DND-41 (cell line): ENCODE measurements around the gene MRPL3.

Experiments
- ATAC-seq: fragments of 200-7000 bp; cut with Tn5 transposase; 3 replicates; pipeline ENCODE4 v1.9.1; 2021; ENCODE audit warnings: low read depth; ENCODE audit not compliant: insufficient read depth
- DNase-seq: peaks from one replicate; pipeline ENCODE4 v3.0.0-alpha.2; 2020
- H2AFZ ChIP-seq: 2 replicates; pipeline ENCODE4 v1.6.0; 2012; ENCODE audit warnings: low read depth, low read length
- H3K27ac ChIP-seq: 2 replicates; pipeline ENCODE4 v1.5.1; 2012; ENCODE audit warnings: low read length, inconsistent platforms
- H3K27me3 ChIP-seq: fragments of 200-600 bp; sonication (generic); 2 replicates; pipeline ENCODE4 v1.6.0; 2012; ENCODE audit warnings: low read length, mild to moderate bottlenecking, inconsistent platforms; ENCODE audit not compliant: insufficient read depth, poor library complexity
- H3K36me3 ChIP-seq: 2 replicates; pipeline ENCODE4 v1.5.1; 2012; ENCODE audit warnings: low read length, inconsistent platforms; ENCODE audit not compliant: insufficient read depth
- H3K4me1 ChIP-seq: 2 replicates; pipeline ENCODE4 v1.5.1; 2012; ENCODE audit warnings: mild to moderate bottlenecking, low read length; ENCODE audit not compliant: insufficient read depth
- H3K4me2 ChIP-seq: 2 replicates; pipeline ENCODE4 v1.6.0; 2012; ENCODE audit warnings: mild to moderate bottlenecking, moderate library complexity, low read length, inconsistent platforms; ENCODE audit not compliant: insufficient read depth
- H3K4me3 ChIP-seq, 2 experiments: fragments of 200-600 bp in 1 of 2; shearing (Covaris generic) in 1 of 2; 2 replicates each; pipeline ENCODE4 v1.5.1; 2012 to 2016; ENCODE audit warnings: inconsistent platforms in 2 of 2, low read length in 2 of 2, mild to moderate bottlenecking in 2 of 2, low read depth in 1 of 2, moderate library complexity in 1 of 2
- H3K79me2 ChIP-seq: 2 replicates; pipeline ENCODE4 v1.6.0; 2012; ENCODE audit warnings: low read length, inconsistent platforms; ENCODE audit not compliant: insufficient read depth
- H3K9ac ChIP-seq: 2 replicates; pipeline ENCODE4 v1.6.0; 2012; ENCODE audit warnings: low read depth, mild to moderate bottlenecking, inconsistent platforms, low read length, moderate library complexity
- H3K9me3 ChIP-seq: 2 replicates; pipeline ENCODE4 v1.5.1; 2012; ENCODE audit warnings: low read length, moderate library complexity, mild to moderate bottlenecking, inconsistent platforms; ENCODE audit not compliant: insufficient read depth, severe bottlenecking
- H4K20me1 ChIP-seq: 2 replicates; pipeline ENCODE4 v1.6.0; 2012; ENCODE audit warnings: low read length; ENCODE audit not compliant: insufficient read depth
- EZH2 ChIP-seq: IDR thresholded peaks from 3 replicates; pipeline ENCODE4 v1.6.1; 2012; ENCODE audit warnings: borderline replicate concordance, low read depth, mild to moderate bottlenecking, moderate library complexity, low read length, inconsistent platforms; ENCODE audit not compliant: severe bottlenecking
- TF ChIP-seq, protein P1 (sequence below): IDR thresholded peaks from 2 replicates; pipeline ENCODE4 v1.5.1; 2012; ENCODE audit warnings: borderline replicate concordance, low read length, moderate library complexity, mild to moderate bottlenecking; ENCODE audit not compliant: poor library complexity, severe bottlenecking; ENCODE audit errors: extremely low read depth

MRPL3 gene

DNA sequence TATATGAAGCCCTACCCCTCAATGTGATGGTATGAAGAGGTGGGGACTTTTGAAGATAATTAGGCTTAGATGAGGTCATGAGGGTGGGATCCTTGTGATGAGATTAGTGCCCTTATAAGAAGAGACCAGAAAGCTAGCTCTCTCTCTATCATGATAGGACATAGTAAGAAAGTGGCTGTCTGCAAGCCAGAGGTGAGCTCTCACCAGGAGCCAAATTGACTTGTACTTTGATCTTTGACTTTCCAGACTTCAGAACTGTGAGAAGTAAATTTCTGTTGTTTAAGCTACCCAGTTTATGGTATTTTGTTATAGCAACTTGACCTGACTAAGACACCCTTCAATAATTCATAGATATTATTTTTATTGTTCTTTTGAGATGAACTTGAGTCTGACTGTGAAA, 29.9 kb upstream of the MRPL3 start:
- Histone ChIP-seq H3K4me3 (no peak overlapping the region), H3K27me3 (peaks cover 9% of the 10 kb centered on the region), H3K4me2 (no peak overlapping the region), H3K4me1 (no peaks in the 10 kb centered on the region), H4K20me1 (no peaks in the 10 kb centered on the region), H3K9me3 (no peaks in the 10 kb centered on the region), H3K9ac (no peak overlapping the region), H3K79me2 (no peaks in the 10 kb centered on the region), H3K27ac (no peak overlapping the region), H3K36me3 (no peaks in the 10 kb centered on the region), H2AFZ (no peak overlapping the region)
- ATAC-seq (no peak), DNase-seq (no peak)
- TF ChIP-seq, protein P1, sequence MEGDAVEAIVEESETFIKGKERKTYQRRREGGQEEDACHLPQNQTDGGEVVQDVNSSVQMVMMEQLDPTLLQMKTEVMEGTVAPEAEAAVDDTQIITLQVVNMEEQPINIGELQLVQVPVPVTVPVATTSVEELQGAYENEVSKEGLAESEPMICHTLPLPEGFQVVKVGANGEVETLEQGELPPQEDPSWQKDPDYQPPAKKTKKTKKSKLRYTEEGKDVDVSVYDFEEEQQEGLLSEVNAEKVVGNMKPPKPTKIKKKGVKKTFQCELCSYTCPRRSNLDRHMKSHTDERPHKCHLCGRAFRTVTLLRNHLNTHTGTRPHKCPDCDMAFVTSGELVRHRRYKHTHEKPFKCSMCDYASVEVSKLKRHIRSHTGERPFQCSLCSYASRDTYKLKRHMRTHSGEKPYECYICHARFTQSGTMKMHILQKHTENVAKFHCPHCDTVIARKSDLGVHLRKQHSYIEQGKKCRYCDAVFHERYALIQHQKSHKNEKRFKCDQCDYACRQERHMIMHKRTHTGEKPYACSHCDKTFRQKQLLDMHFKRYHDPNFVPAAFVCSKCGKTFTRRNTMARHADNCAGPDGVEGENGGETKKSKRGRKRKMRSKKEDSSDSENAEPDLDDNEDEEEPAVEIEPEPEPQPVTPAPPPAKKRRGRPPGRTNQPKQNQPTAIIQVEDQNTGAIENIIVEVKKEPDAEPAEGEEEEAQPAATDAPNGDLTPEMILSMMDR: no peak
- no peak for TF ChIP-seq EZH2

DNA sequence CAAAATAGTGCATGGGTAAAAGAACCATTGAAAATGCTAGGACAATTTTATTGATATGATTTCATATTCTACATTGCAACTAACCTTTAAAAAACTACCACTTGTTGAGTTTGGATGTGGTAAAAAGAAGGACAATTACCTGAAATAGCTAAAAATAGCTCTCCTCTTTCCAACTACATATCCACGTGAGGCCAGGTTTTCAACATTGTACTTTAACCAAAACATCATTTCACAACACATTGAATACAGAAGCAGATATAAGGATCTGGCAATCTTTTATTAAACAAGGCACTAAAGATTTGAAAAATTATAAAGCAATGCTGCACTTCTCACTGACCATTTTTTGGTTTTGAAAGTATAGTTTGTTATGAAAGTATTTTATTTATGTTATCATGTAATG, 28.1 kb upstream of the MRPL3 start:
- DNase-seq (no peak), ATAC-seq (no peak)
- no peak overlapping the region for H3K4me3 ChIP-seq
- TF ChIP-seq, protein P1: no peak
- no peak for TF ChIP-seq EZH2
- H3K4me1 ChIP-seq: no peaks in the 10 kb centered on the region
- no peak overlapping the region for H3K9ac ChIP-seq
- H3K36me3 ChIP-seq: no peaks in the 10 kb centered on the region
- H3K27ac ChIP-seq: no peak overlapping the region
- no peaks in the 10 kb centered on the region for H4K20me1 ChIP-seq
- H3K79me2 ChIP-seq: no peaks in the 10 kb centered on the region
- no peaks in the 10 kb centered on the region for H3K9me3 ChIP-seq
- H2AFZ ChIP-seq: no peak overlapping the region
- peaks cover 9% of the 10 kb centered on the region for H3K27me3 ChIP-seq
- H3K4me2 ChIP-seq: no peak overlapping the region

DNA sequence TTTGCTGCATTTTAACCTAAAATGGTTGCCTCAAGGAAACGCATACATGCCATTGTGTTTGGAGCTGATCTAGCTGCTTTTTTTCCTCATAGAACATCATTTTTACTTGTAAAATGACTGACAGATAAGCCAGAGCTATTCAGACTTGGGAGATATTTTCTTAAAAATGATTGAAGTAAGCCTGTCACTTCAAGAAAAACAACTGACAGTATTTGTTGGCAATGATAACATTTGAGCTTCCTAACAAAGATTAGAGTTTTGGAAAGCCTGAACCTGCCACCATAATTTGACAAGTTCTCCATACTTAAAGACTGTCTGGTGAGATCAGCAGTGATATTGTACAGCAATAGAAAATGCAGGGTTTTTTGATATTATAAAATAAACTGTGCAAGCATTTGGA, 27.6 kb upstream of the MRPL3 start:
- H3K36me3 ChIP-seq: no peaks in the 10 kb centered on the region
- no peak for TF ChIP-seq EZH2
- TF ChIP-seq, protein P1: no peak
- H3K27me3 ChIP-seq: peaks cover 9% of the 10 kb centered on the region
- no peaks in the 10 kb centered on the region for H4K20me1 ChIP-seq
- H3K4me3 ChIP-seq: no peak overlapping the region
- ATAC-seq: no peak
- no peaks in the 10 kb centered on the region for H3K79me2 ChIP-seq
- no peaks in the 10 kb centered on the region for H3K4me1 ChIP-seq
- H3K9me3 ChIP-seq: no peaks in the 10 kb centered on the region
- H3K4me2 ChIP-seq: no peak overlapping the region
- H3K9ac ChIP-seq: no peak overlapping the region
- no peak for DNase-seq
- no peak overlapping the region for H2AFZ ChIP-seq
- H3K27ac ChIP-seq: no peak overlapping the region

DNA sequence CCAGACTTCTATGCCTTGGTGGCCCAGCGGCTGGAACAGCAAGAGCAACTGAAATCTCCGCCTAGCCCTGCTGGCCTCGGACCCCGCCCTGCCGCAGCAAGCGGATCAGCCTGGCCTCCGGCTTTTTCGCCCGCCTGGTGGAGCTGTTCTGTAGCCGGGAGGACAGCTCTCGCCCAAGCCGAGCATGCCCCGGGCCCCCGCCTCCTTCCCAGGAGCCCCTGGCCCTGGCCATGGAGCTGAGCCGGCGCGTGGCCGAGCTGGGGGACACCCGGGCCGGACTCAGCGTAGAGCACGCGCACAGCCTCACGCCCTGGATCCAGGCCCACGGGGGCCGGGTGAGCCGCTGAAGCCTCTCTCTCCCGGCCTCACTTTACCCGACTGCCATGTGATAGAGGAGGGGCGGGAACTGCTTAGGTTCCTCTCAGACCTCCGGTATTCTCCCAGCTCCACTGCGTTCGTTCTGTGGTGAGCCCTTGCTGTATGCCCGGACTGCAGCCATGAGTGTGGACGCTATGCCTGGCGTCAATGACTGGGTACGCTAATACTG, 24.1 kb upstream of the MRPL3 start:
- TF ChIP-seq, protein P1: no peak
- no peak for TF ChIP-seq EZH2
- Histone ChIP-seq H3K27me3 (peaks cover 7% of the 10 kb centered on the region), H3K9me3 (no peaks in the 10 kb centered on the region), H3K27ac (no peak overlapping the region), H3K9ac (no peak overlapping the region), H3K4me1 (no peaks in the 10 kb centered on the region), H3K4me3 (no peak overlapping the region), H4K20me1 (no peaks in the 10 kb centered on the region), H3K79me2 (no peaks in the 10 kb centered on the region), H3K4me2 (no peak overlapping the region), H2AFZ (no peak overlapping the region), H3K36me3 (no peaks in the 10 kb centered on the region)
- DNase-seq (no peak), ATAC-seq (no peak)
